HG02610 (cell line): Measurements from ENCODE around the gene TP73.
A peak's percentile ranks its signal among the peaks of the same experiment; 100 is the strongest.

ENCODE experiments used
- ATAC-seq: cut with Tn5 transposase; IDR thresholded peaks from one replicate; pipeline ENCODE4 v1.9.1; 2021; ENCODE audit warnings: mild to moderate bottlenecking, moderate library complexity; ENCODE audit not compliant: unreplicated experiment

TP73 gene

DNA sequence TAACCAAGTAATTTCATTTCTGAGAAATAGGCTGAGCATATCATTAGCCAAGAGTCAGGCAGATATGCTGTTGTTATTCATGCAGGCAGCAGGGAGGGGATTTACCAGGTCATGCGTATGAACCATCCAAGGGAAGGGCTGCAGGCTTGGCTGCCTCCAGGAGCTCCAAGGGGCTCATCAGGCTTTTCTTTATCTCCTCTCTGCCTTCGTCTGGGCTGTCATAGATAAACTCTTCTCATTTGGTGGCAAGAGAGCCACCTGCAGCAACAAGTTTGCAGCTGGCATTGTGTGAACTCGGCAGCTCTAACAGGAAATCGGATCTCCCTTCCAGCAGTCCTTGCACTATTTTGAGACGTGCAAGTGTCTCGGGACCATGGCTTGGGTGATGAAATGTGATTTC is 107.5 kb downstream of the TP73 start:
- ATAC-seq: no peak

DNA sequence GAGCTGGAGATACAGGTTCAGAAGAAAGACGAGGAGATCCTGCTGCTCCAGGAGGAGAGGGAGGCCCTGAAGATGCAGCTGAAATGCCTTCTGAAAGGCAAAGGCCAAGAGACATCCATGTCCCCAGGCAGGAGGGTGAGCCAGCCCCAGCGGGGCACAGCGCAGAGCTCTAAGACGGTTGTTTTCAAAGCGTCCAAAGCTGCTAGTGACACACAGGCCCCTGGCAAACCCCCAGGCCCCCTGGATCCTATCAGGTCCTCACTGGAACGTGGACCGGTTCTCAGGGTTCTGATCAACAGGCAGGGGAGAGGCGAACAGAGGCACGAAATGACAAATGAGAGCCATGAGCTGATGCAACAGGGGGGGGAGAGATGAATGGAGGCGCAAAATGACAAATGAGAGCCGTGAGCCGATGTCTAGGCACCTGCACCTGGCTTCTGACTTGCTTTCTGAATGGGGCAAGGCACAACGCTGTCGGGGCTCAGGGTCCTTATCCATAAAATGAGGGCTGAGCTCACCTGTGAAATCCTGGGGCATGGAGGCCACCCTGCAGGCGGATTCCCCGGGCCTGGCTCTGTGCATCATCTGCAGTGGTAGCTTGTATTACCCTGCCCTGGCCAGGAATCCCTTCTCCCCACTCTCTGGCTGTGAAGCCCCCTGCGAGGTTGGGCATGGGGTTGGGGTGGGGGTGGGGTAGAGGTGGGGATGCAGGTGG is 109.1 kb downstream of the TP73 start:
- ATAC-seq: no peak

- ATAC-seq: no peak
Observed at GRCh38 chr1:3762151-3762872, 110.0 kb downstream of the TP73 start.

DNA sequence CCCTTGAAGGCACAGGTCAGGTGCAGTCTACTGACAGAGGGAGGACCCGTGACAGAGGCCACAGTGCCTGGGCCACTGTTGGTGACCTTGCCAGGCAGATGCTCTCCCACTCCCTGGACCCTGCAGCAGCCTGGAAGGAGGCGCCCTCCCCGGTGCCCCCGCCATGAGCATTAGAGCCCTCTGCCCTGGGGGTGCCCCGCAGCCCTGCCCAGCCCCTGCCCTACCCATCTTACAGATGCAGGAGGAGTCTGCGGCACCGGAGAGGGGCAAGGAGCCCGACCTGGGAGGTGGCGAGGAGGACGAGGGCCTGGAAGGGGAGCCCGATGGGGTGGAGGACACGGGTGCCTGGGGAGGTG is 110.5 kb downstream of the TP73 start:
- no peak for ATAC-seq

DNA sequence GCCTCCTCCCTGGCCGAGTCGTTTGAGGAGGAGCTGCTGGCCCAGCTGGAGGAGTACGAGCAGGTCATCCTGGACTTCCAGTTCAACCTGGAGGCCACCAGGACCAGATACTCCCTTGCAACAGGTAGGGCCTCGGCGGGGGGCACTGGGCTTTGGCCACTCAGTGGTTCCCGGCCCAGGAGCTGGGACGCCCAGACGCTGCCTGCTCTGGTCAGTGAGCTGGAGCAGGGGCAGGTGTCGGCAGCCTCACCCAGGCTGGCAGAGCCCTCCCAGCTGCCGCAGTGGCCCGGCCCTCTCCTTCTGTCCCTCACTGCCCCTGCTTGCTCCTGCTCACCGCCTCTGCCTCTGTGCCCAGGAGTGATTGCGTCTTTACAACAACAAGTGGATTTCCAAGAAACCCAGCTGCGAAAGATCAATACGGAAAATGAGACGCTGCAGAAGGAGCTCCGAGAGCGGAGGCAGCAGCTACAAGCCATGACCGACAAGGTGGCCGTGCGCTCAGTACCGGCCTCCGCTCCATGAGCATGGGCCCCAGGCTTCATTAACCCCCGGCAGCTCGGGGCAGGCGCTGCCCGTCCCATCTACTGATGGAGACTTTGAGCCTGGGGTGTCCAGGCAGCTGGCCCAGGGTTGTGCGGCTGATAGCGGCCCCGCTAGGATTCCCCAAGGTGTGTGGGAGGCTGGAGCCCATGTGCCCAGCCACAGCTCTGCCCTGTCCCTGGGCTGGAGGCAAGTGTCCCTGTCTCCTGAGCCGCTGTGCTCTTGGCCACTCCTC is 111.2 kb downstream of the TP73 start:
- no peak for ATAC-seq

DNA sequence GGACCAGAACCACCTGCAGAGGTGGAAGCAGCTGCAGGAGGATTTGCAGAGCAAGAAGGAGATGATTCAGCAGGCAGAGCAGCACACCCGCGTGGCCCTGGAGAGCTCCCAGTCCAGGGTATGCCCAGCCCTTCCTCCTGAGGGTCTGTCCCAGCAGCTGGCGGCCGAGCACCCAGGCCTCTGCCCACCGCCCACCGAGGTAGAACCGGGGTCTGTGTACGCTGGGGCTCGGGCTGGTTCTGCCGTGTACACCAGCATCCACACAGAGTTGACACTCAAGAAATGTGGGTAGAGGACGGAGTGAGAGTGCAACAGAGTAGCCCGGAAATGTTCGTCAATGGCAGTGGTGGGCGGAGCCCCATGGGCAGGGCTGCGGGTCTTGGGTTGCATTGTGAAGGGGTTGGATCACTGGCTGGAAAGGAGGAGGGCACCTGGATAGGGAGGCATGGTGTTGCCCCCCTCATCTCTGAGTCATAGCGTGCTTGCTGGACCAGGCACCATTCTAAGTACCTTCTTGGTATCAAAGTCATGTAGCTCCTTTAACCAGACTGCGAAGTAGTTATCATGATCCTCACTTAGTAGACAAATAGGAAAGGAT is 115.1 kb downstream of the TP73 start:
- ATAC-seq: no peak

DNA sequence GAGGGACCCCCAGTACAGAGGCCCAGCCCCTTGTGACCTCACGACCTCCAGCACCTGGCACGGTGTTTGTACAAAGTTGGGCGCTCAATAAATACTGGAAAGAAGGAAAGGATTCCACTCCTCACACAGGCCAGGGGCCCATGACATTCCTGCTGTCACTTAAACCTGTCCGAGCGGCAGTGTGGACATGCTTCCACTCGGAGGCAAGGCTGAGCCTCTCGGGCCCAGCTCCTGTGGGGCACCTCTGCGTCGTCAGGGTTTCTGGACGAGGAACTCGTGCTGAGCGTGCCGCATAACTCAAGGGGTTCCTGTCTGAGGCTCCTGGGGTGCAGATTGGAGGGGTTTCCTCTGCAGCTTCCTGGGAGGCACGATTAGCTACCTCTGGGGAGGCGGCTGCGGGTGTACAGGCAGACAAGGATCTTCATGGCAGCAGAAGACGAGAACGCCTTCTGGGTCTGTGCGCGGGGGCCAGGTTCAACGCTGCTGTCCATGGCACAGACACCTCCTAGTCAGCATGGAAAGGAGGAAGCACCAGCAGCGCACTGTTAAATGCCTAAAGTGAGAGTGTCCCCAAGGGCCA is 116.6 kb downstream of the TP73 start:
- ATAC-seq: no peak

DNA sequence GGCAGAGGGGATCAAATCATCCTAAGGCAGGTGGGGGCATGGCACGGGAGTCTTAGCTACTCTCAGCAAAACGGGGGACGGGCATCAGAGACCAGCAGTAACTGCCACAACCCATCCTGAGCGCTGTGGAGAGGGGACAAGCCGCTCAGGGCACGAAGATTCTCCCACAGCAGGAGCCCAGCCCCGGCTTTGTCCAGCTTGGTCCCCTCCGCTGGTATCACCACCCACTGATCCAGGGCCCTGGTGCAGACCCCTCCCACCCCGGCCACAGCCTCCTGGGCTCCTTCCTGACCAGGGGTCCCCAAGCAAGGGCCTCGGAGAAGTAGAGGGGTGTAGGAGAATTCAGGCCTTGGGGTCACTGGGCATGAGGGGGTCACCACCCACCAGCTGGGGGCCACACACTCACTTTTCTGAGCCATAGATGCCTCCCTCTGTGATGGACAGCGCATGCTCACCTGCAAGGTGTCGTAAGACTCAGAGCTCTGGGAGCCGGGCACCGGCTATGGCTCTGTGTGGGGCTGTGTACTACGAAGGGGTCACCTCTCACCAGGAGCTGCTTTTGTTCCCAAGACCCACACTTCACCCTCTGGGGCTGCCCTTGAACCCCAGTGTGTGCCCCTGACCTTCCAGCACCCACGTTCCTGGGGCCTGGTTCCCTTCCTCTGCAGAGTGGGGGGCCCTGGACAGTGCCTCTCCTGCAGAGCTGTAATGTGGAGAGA is 117.9 kb downstream of the TP73 start:
- ATAC-seq: no peak

DNA sequence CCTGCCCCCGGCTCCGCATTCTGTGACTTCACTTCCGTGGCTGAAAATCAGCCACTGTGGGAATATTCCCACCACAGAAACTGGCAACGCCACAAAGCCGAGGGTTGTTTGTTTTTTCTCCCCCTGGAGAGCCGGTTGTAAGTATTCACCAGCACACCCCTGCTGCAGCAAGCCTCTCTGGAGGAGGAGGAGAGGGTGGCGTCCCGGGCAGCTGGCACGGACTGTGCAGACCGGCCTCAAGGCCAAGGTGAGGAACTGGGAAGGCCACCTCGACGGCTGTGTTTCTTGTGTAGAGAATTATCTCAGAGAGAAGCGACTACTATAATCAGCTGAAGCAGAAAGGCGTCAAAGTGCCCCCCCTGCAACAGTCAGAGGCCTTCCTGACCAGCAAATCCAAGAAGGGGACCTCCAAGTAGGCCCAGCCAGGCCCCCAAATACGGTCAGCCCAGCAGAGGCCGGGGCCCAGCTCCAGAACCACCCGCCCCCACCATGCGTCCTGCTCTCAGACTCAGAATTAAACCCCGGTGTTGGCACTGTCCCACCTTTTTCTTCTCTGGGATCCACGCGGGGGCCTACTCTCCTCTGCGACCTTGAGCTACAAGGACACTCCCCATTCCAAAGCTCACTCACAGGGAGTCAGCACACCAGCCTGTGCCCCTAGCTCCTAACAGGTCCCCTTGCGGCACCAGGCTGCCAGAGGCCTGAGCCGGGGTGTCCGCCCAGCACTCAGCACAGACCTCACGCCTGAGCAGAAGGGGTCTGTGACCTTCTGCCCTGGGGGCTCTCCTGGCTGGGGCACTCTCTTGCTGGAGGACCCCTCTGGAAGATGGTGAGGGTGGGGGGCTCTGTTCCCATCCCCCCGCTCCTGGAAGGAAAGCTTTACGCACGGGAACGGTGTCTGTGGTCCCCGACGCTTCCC is 119.1 kb downstream of the TP73 start:
- no peak for ATAC-seq

DNA sequence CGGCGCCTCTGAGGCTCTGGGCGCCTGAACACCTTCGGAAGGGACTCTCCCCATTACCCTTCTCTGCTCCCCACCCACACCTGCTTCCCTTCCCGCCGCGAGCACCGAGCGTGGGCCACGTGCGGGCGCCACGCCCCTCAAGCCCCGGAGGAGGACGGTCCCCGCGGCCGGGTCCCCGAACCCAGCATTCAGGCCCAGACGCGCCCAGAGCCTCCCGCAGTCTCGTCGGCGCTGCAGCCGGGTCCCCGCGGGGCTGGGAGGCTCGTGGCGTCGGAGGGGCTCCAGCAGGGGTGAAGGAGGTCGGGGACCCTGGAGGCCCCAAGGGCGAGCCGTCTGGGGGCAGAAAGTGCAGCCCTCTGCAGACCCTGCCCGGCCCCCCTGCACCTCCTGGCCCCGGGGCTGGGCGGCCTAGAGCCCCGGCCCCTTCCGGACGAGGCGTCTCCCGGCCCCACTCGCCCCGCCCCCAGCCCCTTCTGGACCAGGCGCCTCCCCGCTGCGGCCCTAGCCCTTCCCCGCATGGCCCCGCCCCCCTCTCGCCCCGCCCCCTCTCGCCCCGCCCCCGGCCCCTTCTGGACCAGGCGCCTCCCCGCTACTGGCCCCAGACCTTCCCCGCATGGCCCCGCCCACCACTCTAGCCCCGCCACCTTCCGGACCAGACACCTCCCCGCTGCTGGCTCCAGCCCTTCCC is 119.9 kb downstream of the TP73 start:
- peak; percentile 55 for ATAC-seq

GRCh38 chr1:3772715-3773571 is 120.6 kb downstream of the TP73 start, which contains the start of gene SMIM1:
SMIM1 (plus strand) TSS chr1:3772749; CDS start chr1:3775374, 2,625 bp downstream.
- no peak for ATAC-seq

DNA sequence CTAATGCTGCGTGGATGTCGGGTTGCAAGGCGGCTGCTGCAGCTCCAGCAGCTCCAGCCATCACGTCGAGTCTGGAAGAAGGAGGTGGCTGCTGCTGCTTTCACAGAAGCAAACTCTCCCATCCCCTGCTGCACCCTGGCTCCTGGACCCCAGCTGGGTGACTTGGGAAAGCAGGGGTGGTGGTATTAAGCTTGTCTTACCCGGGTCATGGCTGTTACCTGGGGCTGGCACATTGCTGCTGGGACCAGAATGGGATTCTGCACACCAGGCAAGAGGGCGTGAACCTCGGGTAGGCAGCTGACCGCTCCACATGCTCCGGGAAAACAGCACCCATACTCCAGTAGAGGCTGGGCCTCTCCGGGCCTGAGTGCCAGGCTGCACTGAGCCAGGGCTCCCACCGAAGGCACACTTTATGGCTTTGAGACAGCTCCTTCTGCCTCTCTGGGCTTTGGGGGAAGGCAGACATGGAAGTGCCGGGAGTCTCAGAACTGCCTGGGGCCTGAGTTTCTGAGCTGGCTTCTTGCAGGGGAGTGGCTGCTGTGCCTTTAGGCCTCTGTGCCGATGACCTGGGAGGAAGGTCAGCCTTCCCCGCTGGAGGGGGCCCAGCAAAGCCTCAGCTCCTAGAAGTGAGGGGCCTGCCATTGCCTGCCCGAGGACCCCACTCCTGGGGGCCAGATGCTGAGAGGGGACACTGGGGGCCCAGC is 121.4 kb downstream of the TP73 start:
- no peak for ATAC-seq

DNA sequence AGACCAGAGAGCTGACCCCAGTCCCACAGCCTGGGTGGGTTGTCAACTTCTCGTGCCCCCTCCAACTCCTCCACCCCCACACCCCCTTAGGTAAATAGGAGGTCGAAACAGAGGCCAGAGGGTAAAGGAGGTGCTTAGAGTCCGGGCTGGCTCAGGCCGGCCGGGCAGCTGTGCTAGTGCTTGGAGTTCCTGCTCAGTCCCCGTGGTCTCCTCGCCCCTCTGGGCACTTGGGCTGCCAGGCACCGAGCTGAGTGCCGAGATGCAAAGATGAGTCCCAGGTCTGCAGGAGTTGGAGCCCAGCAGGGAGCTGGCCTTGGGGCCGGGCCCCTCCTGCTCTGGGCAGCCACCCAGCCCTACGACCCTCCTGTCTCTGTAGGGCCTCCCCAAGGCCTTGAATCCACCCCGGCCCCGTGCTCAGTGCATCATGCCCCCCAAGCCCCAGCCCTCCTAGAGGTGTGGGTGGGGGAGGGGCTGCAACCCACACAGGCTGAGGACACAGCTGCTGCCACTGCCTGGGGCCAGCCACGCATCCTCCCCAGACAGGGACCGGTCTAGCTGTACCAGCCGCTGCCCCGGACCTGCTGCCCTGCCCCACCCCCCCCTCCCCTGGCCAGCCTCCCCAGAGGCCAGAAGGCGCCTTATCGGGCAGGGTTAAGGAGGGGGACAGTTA is 122.1 kb downstream of the TP73 start:
- no peak for ATAC-seq

- no peak for ATAC-seq
Observed at GRCh38 chr1:3774946-3775489, 122.7 kb downstream of the TP73 start.

DNA sequence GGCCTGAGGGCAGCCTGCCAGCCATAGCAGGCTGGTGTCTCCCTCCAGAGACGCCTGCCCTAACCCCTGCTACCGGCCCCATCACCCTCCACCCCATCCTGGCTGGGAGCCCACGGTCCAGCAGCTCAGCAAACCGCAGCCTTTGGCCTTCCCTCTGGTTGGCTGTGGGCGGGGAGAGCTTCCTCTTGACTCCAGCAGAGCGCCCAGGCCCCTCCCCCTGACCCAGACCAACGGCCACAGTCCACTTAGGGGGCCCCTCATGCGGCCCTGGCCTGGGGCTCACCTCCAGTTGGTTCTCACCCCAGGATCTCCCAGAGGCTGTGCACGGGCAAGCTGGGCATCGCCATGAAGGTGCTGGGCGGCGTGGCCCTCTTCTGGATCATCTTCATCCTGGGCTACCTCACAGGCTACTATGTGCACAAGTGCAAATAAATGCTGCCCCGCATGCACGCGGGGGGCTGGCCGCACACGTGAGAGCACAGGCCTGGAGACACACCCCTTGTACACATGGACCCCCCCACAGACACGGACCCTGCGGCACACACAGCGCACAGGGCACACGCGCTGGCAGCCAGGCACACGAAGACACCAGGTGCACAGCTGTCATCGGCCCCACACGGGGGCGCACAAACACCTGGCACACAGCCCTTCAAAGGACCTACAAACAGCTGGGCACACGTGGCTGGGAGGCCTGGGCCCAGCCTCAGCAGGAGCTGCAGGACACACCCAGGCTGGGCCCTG is 123.3 kb downstream of the TP73 start:
- ATAC-seq: no peak
